ENCODE measurements around the gene SIX1.

The SIX1 gene

DNA sequence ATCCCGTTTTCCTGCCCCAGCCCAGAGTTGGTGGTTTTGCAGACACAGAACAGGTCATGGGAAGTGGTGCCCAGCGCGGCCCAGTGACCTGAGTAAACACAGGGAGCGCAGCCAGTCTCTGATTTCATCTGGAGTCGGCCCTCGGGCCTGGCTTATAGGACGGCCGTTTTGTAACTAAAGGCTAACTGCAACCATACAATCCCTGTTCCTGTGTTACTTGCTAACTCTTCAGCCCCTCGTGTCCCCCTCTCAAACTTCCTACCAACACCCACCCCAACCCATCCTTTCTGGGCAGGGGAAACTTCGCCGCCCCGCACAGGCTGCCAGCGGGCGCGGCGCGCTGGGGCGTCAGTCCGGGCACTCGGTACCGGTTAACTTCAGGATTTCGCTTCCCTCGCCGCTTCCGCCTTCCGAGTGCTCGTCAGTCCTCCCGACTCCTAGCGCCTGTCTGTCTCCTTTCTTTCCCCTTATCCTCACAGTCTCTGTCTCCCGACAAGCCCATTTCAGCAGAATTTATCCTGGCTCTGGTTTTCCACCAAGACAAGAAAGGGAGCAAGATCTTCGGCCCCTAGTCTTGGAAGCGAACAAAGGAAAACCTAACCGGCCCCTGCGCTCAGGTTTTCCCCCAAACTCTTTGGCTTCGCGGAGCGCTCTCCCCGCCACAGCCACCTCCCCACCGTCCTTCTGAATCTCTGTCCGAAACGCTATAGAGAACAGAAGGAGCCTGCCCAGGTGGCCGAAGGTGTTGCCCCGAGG lies 2.0 kb downstream of the SIX1 start:
- peak; percentile 40 for DNase-seq (ENCODE audit: low spot score)
- TF ChIP-seq, protein P1, sequence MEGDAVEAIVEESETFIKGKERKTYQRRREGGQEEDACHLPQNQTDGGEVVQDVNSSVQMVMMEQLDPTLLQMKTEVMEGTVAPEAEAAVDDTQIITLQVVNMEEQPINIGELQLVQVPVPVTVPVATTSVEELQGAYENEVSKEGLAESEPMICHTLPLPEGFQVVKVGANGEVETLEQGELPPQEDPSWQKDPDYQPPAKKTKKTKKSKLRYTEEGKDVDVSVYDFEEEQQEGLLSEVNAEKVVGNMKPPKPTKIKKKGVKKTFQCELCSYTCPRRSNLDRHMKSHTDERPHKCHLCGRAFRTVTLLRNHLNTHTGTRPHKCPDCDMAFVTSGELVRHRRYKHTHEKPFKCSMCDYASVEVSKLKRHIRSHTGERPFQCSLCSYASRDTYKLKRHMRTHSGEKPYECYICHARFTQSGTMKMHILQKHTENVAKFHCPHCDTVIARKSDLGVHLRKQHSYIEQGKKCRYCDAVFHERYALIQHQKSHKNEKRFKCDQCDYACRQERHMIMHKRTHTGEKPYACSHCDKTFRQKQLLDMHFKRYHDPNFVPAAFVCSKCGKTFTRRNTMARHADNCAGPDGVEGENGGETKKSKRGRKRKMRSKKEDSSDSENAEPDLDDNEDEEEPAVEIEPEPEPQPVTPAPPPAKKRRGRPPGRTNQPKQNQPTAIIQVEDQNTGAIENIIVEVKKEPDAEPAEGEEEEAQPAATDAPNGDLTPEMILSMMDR (IDR thresholded peaks at IDR 0.05; ENCODE audit: extremely low read depth, insufficient read depth, missing control alignments) = no peak
- in situ Hi-C loops (cut with MboI; ENCODE audit: low pct_unique_long_range_greater_than_20kb, low sequenced_read_pairs, unreplicated experiment) = no loop called here

DNA sequence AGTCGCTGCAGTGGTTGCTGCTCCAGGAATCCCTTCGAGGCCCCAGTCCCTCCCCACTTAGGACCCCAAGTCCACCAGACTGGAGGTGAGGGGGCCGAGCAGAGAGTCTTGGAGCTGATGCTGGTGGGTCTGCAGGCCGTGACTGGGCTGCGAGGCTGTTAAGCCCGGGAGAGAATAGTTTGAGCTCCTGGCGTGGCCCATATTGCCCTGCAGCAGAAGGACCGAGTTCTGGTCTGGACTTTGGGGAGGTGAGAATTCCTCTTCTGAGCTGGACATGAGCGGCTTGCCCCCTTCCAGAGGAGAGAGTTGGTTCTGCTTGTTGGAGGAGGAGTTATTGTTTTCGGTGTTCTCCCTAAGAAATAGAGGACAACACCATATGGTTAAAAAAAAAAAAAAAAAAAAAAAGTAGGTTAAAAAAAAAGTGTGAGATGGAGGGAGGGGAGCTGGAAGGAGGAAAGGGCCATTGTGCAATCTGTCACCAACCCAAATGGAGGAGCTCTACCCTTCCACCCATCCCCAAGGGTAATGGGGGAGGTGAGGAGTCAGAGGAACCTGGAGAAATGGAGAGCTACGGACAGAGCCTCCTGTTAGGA lies 3.0 kb downstream of the SIX1 start:
- no peak for DNase-seq (ENCODE audit: low spot score)
- in situ Hi-C loops (cut with MboI; ENCODE audit: low pct_unique_long_range_greater_than_20kb, low sequenced_read_pairs, unreplicated experiment) = no loop called here
- TF ChIP-seq, protein P1 (IDR thresholded peaks at IDR 0.05; ENCODE audit: extremely low read depth, insufficient read depth, missing control alignments) = no peak

DNA sequence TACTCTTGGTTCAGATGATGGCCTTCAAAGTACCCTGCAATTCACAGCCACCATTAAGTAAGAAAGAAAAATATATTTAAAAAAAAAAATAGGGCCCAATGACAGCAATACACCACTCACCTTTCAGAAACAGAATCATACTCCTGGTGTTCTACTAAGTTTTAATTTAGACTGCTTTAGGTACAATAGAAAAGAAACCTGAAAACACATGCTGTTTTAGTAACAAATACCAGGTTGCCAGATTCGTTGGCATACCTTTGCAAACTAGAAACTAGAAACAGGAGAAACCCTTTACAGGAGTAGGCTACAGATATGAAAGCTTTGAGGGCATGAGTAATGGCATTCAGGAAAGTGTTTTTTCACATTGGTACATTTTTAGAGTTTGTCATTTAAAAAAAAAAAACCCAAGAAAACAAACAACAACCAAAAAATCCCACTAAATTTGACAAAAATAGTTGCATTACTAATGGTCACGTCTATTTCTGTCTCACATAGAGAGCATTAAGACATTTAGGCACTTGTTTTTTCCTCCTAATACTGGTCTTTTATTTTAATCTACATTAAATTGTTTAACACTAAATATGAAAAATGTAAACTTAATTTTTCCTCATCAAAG lies 4.0 kb downstream of the SIX1 start:
- DNase-seq (ENCODE audit: low spot score) = no peak
- in situ Hi-C loops (cut with MboI; ENCODE audit: low pct_unique_long_range_greater_than_20kb, low sequenced_read_pairs, unreplicated experiment) = no loop called here
- TF ChIP-seq, protein P1 (IDR thresholded peaks at IDR 0.05; ENCODE audit: extremely low read depth, insufficient read depth, missing control alignments) = no peak

DNA sequence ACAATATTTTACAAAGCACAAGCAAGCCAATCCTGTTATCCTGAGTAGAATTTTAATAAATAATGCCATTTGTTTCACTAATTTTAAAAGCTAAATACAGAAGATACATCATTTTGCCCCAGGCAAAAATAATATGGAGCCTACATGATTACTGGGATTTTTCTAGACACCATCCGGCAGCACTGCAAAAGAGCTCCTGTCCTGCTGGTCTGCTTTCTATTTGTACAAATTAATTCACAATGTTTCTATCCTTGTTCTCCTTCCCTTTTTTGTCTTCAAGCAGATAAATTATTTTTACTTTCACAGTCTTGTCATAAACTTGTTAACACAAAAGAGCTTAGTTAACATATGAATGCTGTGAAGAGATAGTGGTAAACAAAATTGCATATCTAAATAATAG lies 4.6 kb downstream of the SIX1 start:
- TF ChIP-seq, protein P1 (IDR thresholded peaks at IDR 0.05; ENCODE audit: extremely low read depth, insufficient read depth, missing control alignments) = no peak
- no peak for DNase-seq (ENCODE audit: low spot score)
- in situ Hi-C loops (cut with MboI; ENCODE audit: low pct_unique_long_range_greater_than_20kb, low sequenced_read_pairs, unreplicated experiment) = no loop called here

DNA sequence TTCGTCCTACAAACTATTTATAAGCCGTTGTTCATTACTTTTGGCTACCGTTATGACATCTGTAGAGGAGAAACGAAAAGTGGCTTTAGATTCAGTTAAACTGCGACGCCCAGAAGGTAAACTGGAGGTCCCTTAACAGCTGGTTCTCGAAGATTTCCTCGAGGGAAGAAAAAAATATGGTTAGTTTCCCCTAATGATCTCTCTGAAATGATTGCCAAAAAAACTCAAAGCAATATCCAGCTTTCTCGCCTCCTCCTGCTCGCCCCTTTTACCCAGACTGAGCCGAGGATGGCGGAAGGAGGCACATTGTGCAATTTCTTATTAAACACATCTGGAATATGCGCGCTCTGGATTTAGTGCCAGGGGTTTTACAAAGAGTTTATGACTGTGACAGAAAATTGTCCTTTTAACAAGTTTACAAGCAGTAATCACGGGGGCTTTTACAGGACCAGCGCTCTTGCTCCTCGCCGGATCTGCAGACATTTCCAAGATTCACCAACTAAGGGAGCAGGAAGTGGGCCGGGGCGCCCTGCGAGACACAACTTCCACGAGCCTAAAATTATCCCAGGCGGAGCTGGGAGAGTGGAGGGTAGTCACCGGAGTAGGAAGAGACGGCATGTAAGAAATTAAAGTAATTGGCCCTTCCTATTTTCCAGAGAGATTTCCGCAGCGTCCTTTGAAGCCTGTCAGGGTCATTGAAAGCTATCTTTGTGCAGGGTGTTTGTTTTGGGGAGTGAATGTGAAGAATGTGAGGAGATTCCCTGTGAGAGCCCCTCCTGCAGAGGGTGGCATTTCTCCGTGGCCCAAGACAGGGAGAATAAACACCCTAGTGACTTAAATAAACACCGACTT lies 5.6 kb downstream of the SIX1 start:
- DNase-seq (ENCODE audit: low spot score) = no peak
- in situ Hi-C loops (cut with MboI; ENCODE audit: low pct_unique_long_range_greater_than_20kb, low sequenced_read_pairs, unreplicated experiment) = no loop called here
- TF ChIP-seq, protein P1 (IDR thresholded peaks at IDR 0.05; ENCODE audit: extremely low read depth, insufficient read depth, missing control alignments) = no peak

DNA sequence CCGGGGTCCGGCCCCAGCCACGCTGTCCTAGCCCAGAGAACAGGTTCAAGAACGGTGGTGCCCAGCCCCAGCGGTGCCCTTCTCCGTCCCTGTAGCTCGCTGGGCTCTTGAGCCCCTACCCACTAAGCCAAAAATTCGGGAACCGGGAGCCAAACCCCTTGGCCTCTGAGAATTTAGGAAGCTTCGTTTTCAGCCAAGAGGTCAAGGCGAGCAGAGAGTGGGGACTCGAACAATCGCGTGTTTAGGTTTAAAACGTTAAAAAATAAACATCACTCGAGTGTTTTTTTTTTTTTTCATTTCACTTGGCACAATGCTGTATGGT lies 6.2 kb downstream of the SIX1 start:
- in situ Hi-C loops (cut with MboI; ENCODE audit: low pct_unique_long_range_greater_than_20kb, low sequenced_read_pairs, unreplicated experiment) = no loop called here
- TF ChIP-seq, protein P1 (IDR thresholded peaks at IDR 0.05; ENCODE audit: extremely low read depth, insufficient read depth, missing control alignments) = no peak
- DNase-seq (ENCODE audit: low spot score) = no peak

Data from GM13977 (cell line).